Measurements from ENCODE around the gene MYEOV. TPM values are rescaled to one million over a fixed set of nuclear protein-coding genes. Genes with fewer than 3 reads are reported as not detected.
A peak's percentile ranks its signal among the peaks of the same experiment; 100 is the strongest.

The MYEOV gene
- total RNA-seq, 2 donors from 2014 or later, result 0.12 TPM; not detected in 1

DNA sequence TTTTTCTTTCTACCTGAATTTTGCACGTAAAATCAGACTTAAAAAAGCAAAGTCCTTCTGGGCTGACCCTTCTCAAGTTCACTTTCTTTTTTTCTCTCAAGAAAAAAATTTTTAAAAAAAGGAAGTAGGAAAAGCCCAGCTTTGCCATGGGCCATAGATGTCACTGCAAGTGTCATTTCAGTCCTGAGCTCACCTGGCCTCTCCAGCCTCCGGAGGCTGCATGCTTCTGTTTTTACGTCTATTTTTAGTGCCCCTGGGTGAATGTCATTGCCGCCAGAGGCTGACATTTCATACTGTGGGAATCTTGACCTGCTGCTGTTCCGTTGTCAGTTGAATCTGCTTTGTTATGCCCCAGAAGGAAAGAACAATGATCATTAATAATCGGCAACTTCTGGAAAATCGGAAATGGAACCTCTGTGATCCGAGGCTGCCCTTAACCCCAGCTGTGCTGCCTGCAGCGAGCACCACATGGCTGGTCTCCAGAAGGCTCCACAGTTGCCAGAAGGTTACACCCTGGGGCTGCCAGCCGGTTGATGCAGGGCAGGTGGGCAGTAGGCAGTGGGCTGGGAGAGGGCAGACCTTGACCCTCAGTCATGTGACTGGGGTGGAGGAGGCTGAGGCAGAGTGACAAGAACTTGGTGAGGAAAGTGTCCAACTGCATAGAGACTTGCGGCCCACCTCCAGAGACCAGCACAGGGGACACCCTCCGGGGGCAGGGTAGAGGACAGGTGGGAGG is 16.7 kb upstream of the MYEOV start:
- Histone ChIP-seq H3K4me1 (peaks cover 0 to 15% of the 10 kb centered on the region in 2 donors), H3K9me3 (no peaks in the 10 kb centered on the region), H3K27me3 (no peaks in the 10 kb centered on the region), H3K36me3 (no peaks in the 10 kb centered on the region), H3K4me3 (no peak overlapping the region), H3K27ac (no peak overlapping the region)
- TF ChIP-seq, protein P1, sequence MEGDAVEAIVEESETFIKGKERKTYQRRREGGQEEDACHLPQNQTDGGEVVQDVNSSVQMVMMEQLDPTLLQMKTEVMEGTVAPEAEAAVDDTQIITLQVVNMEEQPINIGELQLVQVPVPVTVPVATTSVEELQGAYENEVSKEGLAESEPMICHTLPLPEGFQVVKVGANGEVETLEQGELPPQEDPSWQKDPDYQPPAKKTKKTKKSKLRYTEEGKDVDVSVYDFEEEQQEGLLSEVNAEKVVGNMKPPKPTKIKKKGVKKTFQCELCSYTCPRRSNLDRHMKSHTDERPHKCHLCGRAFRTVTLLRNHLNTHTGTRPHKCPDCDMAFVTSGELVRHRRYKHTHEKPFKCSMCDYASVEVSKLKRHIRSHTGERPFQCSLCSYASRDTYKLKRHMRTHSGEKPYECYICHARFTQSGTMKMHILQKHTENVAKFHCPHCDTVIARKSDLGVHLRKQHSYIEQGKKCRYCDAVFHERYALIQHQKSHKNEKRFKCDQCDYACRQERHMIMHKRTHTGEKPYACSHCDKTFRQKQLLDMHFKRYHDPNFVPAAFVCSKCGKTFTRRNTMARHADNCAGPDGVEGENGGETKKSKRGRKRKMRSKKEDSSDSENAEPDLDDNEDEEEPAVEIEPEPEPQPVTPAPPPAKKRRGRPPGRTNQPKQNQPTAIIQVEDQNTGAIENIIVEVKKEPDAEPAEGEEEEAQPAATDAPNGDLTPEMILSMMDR (IDR thresholded peaks at IDR 0.05), result no peak
- DNase-seq (ENCODE audit: low spot score), result no peak

DNA sequence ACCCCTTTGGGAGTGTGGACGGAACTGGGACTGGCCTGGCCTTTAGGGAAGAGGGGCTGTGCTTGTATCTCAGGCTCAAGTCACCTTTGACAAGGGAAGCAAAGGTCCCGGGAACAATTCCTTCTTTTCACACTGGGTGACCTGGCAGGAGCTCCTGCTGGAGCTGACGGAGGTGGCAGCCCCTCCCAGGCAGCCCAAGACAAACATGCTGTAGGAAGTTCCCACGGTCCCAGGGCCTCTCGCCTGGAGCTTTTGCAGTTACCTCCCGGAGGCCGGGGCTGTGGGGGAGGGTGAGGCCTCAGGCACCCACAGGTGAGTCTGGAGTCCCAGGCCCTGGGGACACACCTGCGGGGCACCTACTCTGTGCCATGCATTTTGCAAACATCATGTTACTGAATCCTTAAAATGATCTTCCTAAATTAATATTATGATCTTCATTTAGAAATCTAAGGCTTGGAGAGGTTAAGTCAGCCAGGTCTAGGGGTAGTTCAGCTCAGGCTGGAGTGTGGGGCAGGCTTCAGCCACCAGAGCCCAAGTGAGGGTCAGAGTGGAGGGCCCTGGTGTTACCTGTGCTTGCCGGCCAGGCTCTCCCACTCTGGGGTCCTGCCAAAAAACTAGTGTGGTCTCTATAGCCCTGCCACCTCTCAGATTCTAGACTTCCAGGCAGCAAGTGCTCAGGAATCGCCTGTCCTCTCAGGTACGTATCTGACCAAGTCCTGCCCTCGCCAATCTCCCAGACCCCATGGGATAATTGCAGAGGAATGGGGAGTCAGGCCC is 15.7 kb upstream of the MYEOV start:
- H3K4me1 ChIP-seq, result peaks cover 0 to 15% of the 10 kb centered on the region in 2 donors
- no peaks in the 10 kb centered on the region for H3K9me3 ChIP-seq
- H3K4me3 ChIP-seq, result no peak overlapping the region
- no peak overlapping the region for H3K27ac ChIP-seq
- H3K36me3 ChIP-seq, result no peaks in the 10 kb centered on the region
- TF ChIP-seq, protein P1 (IDR thresholded peaks at IDR 0.05), result no peak
- no peaks in the 10 kb centered on the region for H3K27me3 ChIP-seq
- no peak for DNase-seq (ENCODE audit: low spot score)

DNA sequence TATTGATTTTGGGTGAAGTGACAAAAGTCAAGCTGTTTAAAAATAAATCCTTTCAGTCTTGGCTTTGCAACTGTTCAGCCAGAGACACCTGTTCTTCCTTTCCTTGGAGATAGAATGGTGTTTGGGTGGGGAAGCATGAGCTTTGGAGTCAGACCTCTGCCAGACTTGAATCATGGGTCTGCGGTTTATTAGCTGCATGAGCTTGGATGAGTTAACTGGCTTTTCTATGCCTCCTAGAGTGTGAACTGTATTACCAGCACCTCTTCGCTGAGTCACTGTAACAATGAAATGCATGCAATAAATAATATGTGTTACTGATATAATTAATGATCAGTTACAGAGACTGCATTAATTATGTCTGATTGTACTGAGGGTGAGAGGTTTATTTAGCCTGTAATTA is 13.5 kb upstream of the MYEOV start:
- H3K4me3 ChIP-seq, result no peak overlapping the region
- H3K36me3 ChIP-seq, result no peaks in the 10 kb centered on the region
- H3K27me3 ChIP-seq, result no peaks in the 10 kb centered on the region
- TF ChIP-seq, protein P1 (IDR thresholded peaks at IDR 0.05), result no peak
- no peak for DNase-seq (ENCODE audit: low spot score)
- H3K4me1 ChIP-seq, result peaks cover 0 to 15% of the 10 kb centered on the region in 2 donors
- no peaks in the 10 kb centered on the region for H3K9me3 ChIP-seq
- H3K27ac ChIP-seq, result no peak overlapping the region

DNA sequence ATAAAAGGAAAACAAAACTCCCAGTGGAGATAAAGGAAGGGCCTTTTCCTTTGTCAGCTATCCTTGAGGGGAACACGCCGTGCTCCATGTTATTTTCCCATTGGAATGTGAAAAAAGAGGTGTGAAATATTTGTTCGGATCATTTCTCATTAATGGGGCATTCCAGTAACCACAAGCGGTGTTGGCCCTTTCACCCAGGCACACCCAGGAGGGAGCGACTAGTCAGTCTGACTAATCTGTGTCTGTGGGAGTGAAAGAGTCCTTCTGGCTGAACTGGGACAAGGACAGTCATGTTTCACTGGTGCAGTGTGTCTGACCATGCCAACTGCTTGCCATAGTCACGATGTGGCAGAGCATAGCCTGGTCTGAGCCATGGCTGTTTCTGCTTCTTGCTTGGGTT is 13.0 kb upstream of the MYEOV start:
- no peaks in the 10 kb centered on the region for H3K36me3 ChIP-seq
- TF ChIP-seq, protein P1 (IDR thresholded peaks at IDR 0.05), result no peak
- peak; percentile 79 for DNase-seq (ENCODE audit: low spot score)
- H3K27me3 ChIP-seq, result no peaks in the 10 kb centered on the region
- peak overlapping the region in 1 of 2 donors; percentile 40 for H3K27ac ChIP-seq
- H3K4me1 ChIP-seq, result peaks cover 0 to 15% of the 10 kb centered on the region in 2 donors
- no peaks in the 10 kb centered on the region for H3K9me3 ChIP-seq
- H3K4me3 ChIP-seq, result no peak overlapping the region

DNA sequence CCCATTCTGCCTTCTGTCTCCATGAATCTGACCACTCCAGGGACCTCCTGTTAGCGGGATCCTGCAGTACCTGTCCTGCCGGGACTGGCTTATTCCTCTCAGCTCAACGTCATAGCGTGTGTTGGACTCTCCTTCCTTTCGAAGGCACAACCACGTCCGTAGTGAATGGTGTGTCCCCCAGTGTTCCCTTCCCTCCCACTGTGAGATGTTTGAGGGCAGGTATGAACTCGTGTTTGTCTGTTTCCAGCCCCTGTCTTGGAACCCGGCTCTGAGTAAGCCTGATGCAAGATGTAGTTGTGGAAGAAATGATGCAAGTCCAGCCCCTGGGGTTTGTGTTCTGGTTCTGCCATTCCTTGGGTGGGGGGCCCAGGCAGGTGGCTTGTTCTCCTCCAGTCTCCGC is 10.5 kb upstream of the MYEOV start:
- no peaks in the 10 kb centered on the region for H3K9me3 ChIP-seq
- no peak for DNase-seq (ENCODE audit: low spot score)
- TF ChIP-seq, protein P1 (IDR thresholded peaks at IDR 0.05), result no peak
- no peaks in the 10 kb centered on the region for H3K36me3 ChIP-seq
- H3K4me1 ChIP-seq, result peaks cover 0 to 8% of the 10 kb centered on the region in 2 donors
- no peaks in the 10 kb centered on the region for H3K27me3 ChIP-seq
- no peak overlapping the region for H3K4me3 ChIP-seq
- H3K27ac ChIP-seq, result no peak overlapping the region
